ENCODE results near the gene PLCXD3.
"Not testable (repeated sequence)": the region's sequence is repeated elsewhere in the genome, so short reads cannot be mapped to it uniquely, and the experiment has no call there.

PLCXD3 gene, protein sequence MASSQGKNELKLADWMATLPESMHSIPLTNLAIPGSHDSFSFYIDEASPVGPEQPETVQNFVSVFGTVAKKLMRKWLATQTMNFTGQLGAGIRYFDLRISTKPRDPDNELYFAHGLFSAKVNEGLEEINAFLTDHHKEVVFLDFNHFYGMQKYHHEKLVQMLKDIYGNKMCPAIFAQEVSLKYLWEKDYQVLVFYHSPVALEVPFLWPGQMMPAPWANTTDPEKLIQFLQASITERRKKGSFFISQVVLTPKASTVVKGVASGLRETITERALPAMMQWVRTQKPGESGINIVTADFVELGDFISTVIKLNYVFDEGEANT

GRCh38 chr5:41510176-41510831 is at the start of gene PLCXD3:
TSS of gene PLCXD3 (minus strand) at chr5:41510601. CDS start at chr5:41510526, 75 bp downstream.
- DNase-seq: no peak

DNA sequence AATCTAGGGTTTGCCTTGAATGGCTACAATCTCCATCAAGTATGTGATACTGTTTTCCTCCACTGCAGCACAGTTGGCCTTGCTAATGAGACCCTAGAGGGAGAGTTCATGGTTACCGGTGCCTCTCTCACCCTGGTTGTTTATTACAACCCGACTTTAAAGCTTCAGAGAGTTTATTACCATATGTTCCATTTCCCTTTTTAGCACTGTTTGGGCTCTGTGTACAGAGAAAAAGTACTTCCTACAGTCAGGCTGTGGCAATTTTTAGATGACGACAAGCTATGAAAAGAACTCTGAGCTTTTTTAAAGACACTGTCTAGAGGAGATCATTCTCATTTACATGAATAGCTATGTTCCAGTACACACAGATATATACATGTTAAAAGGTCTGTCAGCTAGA is 48.8 kb upstream of the PLCXD3 start:
- no peak for DNase-seq

- no peak for DNase-seq
Observed at GRCh38 chr5:41558295-41558694, 47.9 kb upstream of the PLCXD3 start.

DNA sequence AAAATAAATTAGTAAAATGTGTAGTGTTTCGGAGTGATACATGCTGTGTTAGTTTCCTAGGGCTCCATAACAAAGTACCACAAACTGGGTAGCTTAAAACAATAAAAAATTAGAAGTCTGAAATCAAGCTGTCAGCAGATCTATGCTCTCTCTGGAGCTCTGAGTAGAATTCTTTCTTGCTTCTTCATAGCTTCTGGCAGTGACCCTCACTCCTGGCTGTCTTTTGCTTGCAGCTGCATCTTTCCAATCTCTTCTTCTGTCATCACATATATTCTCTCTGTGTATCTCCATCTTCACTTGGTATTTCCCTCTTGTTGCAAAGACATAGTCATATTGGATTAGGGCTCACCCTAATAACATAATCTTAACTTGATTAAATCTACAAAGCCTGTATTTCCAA is 37.6 kb upstream of the PLCXD3 start:
- DNase-seq: no peak

GRCh38 chr5:41542183-41542582 is 31.8 kb upstream of the PLCXD3 start:
- no peak for DNase-seq

DNA sequence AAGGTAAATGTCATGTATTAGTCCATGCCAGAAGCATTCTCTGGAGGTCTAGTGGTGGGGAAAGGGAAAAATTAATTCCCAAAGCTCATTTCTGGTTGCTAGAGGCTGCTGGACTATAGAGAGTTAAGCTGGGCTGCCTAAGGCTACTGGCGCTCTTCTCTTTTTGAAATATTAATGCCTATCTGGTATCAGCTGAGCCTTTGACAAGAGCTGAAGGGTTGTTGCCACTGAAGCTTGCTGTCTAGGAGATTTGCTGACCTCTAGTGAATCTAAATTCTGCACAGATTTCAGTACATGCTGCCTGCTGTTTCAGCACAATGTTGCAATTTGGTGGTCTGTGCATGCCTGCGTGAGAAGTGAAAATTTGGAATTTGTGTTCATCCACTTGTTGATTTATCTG is 29.1 kb upstream of the PLCXD3 start:
- no peak for DNase-seq

DNA sequence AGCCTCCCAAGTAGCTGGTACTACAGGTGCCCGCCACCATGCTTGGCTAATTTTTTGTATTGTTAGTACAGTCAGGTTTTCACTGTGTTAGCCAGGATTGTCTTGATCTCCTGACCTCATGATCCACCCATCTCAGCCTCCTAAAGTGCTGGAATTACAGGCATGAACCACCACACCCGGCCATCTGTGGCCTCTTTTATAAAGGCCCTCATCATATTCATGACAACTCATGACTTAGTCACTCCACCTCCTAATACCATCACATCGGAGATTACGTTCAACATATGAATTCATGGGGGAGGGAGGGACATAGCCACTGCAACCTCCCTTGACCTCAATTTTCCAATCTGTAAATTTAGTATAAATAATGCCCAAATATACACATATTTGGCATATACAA is 27.2 kb upstream of the PLCXD3 start:
- DNase-seq: no peak

DNA sequence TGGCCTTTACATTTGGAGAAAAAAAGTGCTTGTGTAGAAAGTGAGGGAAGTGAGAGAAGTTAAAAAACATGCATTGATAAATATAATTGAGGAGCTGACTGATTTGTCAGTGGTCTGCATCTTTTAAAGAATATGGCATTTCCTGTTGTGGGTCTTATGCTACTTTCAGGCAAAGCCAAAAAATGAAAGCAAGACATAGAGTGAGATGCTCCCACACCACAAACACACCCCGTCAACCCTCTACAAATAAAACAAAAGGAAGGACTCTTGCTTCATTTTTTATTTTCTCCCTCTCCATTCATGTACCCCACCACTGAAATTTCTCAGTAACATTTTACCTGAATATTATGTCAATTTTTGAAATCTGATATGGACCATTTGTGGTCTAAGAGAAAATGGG is 22.1 kb upstream of the PLCXD3 start:
- no peak for DNase-seq

GRCh38 chr5:41527201-41527779 is 16.9 kb upstream of the PLCXD3 start:
- DNase-seq: no peak

DNA sequence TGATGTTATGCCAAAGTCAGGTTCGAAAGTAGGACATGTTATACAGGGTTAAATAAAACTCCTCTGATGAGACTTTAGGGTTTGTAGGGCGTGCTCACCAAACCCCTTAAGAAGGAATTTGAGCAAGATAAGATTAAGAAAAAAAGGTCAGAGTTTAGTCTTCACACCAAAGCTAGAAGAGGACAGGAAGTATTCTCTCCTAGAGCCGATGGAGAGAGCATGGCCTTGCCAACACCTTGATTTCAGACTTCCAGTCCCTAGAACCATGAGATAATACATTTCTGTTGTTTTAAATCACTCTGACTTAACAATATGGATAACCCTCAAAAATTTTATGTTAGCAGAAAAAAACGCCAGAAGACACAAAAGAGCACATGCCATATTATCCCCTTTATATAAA is 16.3 kb upstream of the PLCXD3 start:
- DNase-seq: no peak

GRCh38 chr5:41524174-41524573 is 13.8 kb upstream of the PLCXD3 start:
- DNase-seq: no peak

DNA sequence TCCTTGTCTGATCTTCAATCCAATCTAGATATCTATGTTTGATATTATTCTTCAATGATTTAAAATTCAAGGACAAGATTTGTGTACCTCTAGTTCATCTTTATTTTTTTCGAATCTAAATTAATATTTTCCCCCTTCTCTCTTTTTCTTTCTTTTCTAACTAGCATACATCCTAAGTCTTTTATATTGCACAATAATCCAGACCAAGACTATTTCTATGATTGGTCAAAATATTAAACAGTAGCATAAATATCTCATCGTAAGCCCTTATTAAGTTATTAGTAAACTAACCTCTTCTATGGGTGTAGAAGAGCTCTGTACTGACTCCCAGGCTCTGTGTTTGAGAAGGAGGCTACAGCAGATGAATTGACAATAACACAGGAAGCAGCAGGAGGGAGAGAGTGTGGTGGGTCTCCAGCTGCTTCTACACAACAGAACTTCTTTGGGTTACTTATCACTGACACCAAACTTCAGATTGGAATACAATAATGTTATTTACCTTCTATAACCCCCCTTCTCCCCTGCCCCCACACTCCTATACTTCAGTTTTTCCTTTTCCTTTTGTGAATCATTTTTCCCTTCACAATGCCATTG is 11.9 kb upstream of the PLCXD3 start:
- no peak for DNase-seq

GRCh38 chr5:41519801-41520200 is 9.4 kb upstream of the PLCXD3 start:
- DNase-seq: no peak

GRCh38 chr5:41517909-41518308 is 7.5 kb upstream of the PLCXD3 start:
- no peak for DNase-seq

GRCh38 chr5:41511241-41511640 is 840 bp upstream of the PLCXD3 start:
- no peak for DNase-seq

DNA sequence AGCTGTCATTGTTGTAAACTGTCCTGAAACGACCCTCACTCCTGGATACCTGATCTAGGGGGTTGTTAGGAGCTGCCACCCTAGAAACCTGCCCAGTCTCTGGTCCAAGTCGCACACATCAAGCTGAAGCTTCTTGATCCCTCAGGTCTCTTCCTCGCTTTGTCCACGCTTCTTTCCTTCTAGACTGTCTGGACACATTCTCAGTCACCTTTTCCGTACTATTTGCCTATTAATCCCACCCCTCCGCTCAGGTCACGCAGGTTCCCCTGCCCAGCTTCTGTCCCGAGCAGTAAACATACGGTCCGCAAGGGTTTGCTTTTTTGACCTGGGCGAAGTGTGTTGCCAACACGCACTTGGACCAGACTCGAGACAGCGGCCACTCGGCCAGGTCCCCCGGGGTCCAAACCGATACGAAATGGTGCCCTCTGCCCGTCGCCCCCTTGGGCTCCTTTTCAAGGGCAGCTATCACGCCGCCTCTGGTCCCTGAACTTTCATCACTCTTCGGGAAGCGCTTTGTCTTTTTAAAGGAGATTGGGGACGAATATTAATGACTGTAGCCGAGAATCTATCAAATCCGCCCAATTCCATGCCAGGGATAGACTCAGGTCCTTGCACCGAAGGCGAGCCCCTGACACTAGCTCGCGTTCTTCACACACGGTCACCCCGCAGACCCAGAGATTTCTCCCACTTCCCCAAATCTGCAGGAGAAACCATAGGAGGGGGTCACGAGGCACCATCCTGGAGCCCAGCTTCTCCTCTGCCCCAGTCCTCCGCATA is 814 bp downstream of the PLCXD3 start:
- no peak for DNase-seq

- no peak for DNase-seq
Observed at GRCh38 chr5:41508696-41509398, 1.6 kb downstream of the PLCXD3 start.

DNA sequence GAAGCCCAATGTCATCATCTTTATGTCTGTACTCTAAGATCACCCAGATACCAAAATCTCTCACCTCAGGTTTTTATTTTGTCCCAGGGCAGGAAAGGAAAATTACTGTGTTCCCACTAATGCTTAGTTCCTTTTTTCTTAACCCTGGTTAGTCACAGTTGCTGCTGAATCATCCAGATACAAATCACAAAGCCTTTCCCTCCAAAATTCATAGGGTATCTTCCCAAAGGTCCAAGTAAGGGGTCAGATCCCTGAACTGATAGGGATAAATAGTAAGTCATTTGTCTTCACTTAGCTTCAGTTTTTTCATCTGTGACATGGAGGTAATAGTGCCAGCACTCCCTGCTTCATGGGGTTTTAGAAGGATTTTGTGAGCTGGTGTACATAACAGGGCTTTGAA is 2.2 kb downstream of the PLCXD3 start:
- DNase-seq: no peak

- DNase-seq: no peak
Observed at GRCh38 chr5:41507501-41507900, 2.9 kb downstream of the PLCXD3 start.

DNA sequence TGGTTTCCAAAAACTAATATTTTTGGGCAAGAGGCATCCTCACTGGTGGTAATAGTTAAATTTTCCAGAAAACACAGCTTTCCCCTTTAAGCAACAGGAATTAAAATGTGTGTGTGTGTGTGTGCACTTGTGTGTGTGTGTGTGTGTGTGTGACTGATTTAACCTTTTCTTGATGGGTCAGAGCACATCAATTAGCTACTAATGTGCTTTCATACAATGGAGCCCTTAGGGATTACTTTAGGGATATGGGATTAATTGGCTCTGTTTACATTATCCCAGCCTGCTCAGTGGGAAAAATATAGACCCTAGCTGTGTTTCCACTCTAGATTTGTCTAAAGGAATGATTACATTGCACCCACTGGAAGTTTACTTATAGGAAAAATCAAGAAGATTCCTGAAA is 6.5 kb downstream of the PLCXD3 start:
- no peak for DNase-seq

GRCh38 chr5:41503310-41503709 is 7.1 kb downstream of the PLCXD3 start:
- no peak for DNase-seq

DNA sequence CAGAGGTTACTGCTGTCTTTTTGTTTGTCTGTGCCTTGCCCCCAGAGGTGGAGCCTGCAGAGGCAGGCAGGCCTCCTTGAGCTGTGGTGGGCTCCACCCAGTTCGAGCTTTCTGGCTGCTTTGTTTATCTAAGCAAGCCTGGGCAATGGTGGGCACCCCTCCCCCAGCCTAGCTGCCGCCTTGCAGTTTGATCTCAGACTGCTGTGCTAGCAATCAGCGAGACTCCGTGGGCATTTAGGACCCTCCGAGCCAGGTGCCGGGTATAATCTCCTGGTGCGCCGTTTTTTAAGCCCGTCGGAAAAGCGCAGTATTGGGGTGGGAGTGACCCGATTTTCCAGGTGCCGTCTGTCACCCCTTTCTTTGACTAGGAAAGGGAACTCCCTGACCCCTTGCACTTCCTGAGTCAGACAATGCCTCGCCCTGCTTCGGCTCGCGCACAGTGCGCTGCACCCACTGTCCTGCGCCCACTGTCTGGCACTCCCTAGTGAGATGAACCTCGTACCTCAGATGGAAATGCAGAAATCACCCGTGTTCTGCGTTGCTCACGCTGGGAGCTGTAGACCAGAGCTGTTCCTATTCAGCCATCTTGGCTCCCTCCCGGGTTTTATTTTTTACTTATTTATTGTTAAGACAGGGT is 16.8 kb downstream of the PLCXD3 start:
- DNase-seq: not testable (repeated sequence)
